ENCODE data around the gene CARD6.
"Not testable (repeated sequence)": the region's sequence is repeated elsewhere in the genome, so short reads cannot be mapped to it uniquely, and the experiment has no call there.

Gene CARD6

GRCh38 chr5:40875958-40876357 is 34.8 kb downstream of the CARD6 start:
- no peak for ATAC-seq

DNA sequence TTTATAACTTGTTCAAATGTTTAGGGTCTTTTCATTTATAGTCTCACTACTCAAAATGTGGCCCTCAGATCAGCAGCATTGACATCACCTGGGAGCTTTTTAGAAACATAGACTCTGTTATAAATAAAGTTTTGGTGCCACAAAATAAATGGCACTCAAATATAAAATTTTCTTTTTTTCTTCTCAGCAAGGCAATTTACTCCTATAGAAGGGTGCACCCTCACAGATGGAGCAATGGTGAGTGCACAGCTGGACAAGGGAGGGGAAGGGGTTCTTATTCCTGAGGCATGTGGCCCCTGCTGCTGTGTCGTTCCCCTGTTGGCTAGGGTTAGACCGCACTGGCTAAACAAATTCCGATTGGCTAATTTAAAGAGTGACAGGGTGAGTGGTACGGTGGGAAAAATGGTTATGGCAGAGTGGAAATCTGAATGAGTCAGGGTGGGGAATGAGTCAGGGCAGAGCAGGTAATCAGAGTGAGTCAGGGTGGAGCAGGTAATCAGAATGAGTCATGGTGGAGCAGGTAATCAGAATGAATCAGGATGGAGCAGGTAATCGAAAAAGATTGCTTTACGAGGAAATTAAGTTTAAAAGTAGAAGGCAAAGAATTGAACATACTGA is 36.3 kb downstream of the CARD6 start:
- ATAC-seq = peak in 1 of 2 donors; percentile 24

DNA sequence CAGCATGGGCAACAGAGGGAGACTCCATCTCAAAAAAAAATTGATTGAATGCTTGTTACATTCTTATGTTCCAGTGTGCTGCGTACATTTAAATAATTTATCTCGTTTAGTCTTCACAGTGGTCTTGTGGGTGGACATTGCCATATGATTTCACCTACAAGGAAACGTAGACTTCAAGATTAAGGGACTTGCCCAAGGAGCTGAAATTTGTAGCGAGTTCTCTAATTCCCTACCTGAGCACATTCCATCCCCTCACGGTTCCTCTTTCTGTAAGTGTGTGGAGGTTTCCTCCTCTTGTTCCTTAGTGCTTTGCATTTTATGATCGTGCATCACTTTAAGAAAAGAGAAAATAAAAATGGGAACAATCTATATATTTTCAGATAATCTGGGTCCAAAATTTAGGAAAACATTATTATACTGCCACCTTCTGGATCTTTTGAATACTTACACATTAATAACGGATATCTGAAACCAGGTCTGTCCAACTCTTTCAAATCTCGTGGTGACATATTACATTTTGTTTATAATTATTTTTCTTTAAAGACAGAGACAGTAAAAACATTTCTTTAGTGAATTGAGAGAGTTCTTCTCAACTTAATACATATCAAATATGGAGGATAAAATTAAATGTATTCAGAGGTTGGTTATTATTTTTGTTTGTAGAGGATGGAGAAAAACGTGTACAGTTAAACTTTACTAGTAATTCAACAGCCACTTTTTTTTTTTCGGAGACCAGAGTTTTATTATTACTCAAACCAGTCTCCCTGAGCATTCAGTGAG is 38.2 kb downstream of the CARD6 start:
- no peak for ATAC-seq

- no peak for ATAC-seq
These were observed 41.1 kb downstream of the CARD6 start for GRCh38 chr5:40882291-40882690.

DNA sequence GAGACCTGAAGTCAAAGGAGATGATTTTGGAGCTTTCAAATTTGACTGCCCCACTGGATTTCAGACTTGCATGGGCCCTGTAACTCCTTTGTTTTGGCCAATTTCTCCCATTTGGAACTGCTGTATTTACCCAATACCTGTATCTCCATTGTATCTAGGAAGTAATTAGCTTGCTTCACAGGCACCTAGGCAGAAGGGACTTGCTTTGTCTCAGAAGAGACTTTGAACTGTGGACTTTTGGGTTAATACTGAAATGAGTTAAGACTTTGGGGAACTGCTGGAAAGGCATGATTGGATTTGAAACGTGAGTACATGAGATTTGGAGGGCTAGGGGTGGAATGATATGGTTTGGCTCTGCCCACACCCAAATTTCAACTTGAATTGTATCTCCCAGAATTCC is 41.9 kb downstream of the CARD6 start:
- not testable (repeated sequence) for ATAC-seq

- not testable (repeated sequence) for ATAC-seq
These were observed 54.6 kb downstream of the CARD6 start for GRCh38 chr5:40895440-40896425.

- peak in 1 of 2 donors; percentile 43 for ATAC-seq
These were observed 63.2 kb downstream of the CARD6 start for GRCh38 chr5:40904205-40904993.

DNA sequence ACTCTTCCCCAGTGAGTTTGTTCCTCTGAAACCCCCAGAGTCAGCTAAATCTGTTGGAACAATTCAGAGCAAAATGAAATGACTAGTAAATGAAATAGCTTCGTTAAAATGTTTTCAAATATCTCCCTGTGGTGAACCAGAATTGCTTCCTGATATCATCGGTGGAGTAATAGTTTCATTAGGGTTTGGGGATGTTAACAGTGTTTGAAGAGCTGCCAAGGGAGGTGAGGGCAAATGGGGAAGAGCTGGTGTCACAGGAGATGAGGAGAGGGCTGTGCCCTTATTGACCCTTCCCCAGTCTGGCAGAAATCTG is 63.8 kb downstream of the CARD6 start:
- ATAC-seq = no peak

- no peak for ATAC-seq
These were observed 65.2 kb downstream of the CARD6 start for GRCh38 chr5:40906351-40906751.

DNA sequence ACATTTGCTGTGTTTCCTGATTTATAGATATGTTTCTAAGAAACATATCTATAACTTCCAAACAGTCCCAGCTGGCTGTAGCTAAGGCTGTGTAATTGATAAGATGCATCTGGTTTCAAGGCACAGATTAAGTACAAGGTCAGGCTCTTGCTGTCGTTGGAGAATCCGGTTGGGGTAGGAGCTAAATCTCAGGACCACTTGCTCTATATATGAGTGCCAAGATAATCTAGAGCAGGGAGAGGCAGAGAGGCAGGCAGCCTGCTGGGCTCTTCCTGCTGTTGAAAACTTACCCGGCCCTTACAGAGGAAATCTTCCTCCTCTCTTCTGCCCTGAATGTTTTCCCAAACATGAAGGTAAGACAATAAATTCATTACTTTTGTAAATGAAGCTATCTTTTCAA is 68.1 kb downstream of the CARD6 start, which contains the start of gene C7:
Gene C7, plus strand, starts transcription at position 234 of the 400 bp plus-strand sequence. Its CDS starts 114 bp downstream, at position 348.
- ATAC-seq = no peak

DNA sequence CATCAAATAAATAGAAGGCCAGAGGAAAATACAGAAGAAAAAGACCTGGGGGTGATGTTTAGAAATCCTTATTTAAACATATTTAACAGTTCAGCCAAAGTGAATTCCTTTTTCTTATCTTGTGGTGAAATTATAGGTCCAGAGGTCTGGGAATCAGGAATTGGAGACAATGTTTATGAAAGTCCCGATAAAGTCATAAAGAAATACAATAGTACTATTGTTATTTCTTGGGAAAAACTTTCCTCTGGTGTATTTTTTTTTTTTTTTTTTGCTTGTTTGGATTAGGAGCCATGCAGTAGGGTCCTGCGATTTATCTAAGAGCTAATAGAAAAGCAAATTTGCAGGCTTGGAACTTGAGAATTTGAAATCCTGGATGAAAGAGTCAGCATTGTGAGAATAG is 68.6 kb downstream of the CARD6 start:
- no peak for ATAC-seq

Measured in activated CD4-positive, CD25-positive, alpha-beta regulatory T cell treated with anti-CD3 and anti-CD28 coated beads, Interleukin-2, amount 50 U/mL, for 24 hours (primary cell).